WERI-Rb-1 (cell line): ENCODE measurements around the gene FRMD4A.

Experiments
- DNase-seq: peaks from one replicate; pipeline ENCODE4 v3.0.0-alpha.2; 2020
- H3K27ac ChIP-seq: fragments of 250-450 bp; sonication (Bioruptor Pico); 2 replicates; pipeline ENCODE4 v1.5.1; 2020; ENCODE audit warnings: mild to moderate bottlenecking, moderate library complexity
- H3K27me3 ChIP-seq: fragments of 250-450 bp; sonication (Bioruptor Pico); 2 replicates; pipeline ENCODE4 v1.5.1; 2021; ENCODE audit warnings: mild to moderate bottlenecking, low read depth, moderate library complexity; ENCODE audit not compliant: insufficient read depth, severe bottlenecking
- H3K36me3 ChIP-seq: fragments of 250-450 bp; sonication (Bioruptor Pico); 2 replicates; pipeline ENCODE4 v1.5.1; 2020; ENCODE audit warnings: mild to moderate bottlenecking, moderate library complexity
- H3K4me3 ChIP-seq: 2 replicates; pipeline ENCODE4 v1.5.1; 2011; ENCODE audit warnings: low read depth, mild to moderate bottlenecking, control low read depth, low read length
- H3K9me3 ChIP-seq: fragments of 250-450 bp; sonication (Bioruptor Pico); 2 replicates; pipeline ENCODE4 v1.5.1; 2021; ENCODE audit warnings: mild to moderate bottlenecking, moderate library complexity; ENCODE audit not compliant: severe bottlenecking
- TF ChIP-seq, protein P1 (sequence below): IDR thresholded peaks from 2 replicates; pipeline ENCODE4 v1.5.1; 2011; ENCODE audit warnings: low read depth, mild to moderate bottlenecking, control low read depth, inconsistent platforms, low read length

The FRMD4A gene

DNA sequence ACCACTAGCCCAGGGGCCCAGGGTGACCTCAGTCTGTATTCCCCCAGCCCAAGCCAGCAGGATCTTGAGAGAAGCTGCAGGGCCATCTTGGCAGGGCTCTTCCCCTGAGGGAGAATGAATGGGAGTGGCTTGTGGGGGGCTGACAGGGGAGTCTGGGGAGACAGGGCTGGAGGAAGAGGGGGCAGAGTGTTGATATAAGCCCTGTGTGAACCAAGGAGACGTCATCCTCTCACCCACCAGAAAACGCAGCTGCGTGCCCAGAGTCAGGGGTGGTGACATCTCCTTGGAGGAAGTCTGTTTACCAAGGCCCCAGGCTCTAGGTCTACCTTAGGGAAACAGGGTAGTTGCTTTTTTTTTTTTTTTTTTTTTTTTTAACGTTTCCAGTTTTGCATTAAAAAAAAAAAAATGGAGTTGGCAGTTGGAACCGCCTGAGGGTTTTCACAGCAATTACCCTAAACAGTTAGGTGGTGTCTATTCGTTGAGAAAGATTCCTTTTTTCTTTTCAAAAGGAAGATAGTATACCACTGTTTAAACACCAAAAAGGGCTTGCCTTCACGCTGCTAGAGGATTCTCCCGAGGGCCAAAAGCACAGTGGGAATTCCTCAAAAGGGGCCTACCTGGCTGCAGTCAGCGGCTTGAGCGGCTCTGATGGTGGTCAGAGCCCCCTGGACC is 630.1 kb downstream of the FRMD4A start:
- DNase-seq: no peak
- Histone ChIP-seq H3K9me3 (no peaks in the 10 kb centered on the region), H3K4me3 (no peak overlapping the region), H3K36me3 (no peaks in the 10 kb centered on the region), H3K27ac (no peak overlapping the region), H3K27me3 (no peaks in the 10 kb centered on the region)
- TF ChIP-seq, protein P1, sequence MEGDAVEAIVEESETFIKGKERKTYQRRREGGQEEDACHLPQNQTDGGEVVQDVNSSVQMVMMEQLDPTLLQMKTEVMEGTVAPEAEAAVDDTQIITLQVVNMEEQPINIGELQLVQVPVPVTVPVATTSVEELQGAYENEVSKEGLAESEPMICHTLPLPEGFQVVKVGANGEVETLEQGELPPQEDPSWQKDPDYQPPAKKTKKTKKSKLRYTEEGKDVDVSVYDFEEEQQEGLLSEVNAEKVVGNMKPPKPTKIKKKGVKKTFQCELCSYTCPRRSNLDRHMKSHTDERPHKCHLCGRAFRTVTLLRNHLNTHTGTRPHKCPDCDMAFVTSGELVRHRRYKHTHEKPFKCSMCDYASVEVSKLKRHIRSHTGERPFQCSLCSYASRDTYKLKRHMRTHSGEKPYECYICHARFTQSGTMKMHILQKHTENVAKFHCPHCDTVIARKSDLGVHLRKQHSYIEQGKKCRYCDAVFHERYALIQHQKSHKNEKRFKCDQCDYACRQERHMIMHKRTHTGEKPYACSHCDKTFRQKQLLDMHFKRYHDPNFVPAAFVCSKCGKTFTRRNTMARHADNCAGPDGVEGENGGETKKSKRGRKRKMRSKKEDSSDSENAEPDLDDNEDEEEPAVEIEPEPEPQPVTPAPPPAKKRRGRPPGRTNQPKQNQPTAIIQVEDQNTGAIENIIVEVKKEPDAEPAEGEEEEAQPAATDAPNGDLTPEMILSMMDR: no peak

DNA sequence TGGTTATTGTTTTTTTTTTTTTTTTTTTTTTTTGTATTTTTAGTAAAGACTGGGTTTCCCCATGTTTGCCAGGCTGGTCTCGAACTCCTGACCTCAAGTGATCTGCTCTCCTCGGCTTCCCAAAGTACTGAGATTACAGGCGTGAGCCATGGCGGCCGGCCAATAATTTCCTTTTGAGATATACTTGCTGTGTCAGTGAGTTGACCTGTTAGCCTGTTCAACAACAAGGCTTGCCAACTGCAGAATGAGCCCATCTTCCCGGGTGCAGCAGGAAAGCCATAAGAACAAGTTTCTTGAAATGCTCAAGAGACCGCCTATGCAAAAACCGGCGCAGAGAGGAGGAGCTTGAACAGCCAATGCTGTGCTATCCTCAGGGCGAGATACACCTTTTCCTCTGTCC is 631.5 kb downstream of the FRMD4A start:
- Histone ChIP-seq H3K27ac (no peak overlapping the region), H3K36me3 (no peaks in the 10 kb centered on the region), H3K27me3 (no peaks in the 10 kb centered on the region), H3K4me3 (no peak overlapping the region), H3K9me3 (no peaks in the 10 kb centered on the region)
- TF ChIP-seq, protein P1: no peak
- no peak for DNase-seq

DNA sequence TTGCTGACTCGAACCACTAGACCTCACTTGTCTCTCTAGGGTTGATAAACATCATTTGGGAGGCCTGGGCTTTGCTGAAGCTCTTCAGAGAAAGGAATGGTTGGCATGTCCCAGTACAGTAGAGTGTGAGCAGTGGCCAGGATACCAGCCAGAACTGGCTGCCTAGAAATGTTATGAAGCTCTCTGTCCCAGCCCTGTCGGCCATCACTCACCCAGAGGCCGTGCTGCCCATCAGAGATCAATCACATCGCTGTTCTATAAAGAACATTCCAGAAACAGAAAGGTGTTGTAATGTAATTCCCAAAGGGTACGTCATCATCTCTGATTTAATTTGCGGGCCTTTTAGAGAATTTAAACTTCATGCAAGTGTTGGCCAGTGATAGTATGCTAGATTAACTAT is 632.5 kb downstream of the FRMD4A start:
- H3K27ac ChIP-seq: no peak overlapping the region
- no peak for DNase-seq
- TF ChIP-seq, protein P1: no peak
- H3K36me3 ChIP-seq: no peaks in the 10 kb centered on the region
- H3K9me3 ChIP-seq: no peaks in the 10 kb centered on the region
- no peak overlapping the region for H3K4me3 ChIP-seq
- no peaks in the 10 kb centered on the region for H3K27me3 ChIP-seq

DNA sequence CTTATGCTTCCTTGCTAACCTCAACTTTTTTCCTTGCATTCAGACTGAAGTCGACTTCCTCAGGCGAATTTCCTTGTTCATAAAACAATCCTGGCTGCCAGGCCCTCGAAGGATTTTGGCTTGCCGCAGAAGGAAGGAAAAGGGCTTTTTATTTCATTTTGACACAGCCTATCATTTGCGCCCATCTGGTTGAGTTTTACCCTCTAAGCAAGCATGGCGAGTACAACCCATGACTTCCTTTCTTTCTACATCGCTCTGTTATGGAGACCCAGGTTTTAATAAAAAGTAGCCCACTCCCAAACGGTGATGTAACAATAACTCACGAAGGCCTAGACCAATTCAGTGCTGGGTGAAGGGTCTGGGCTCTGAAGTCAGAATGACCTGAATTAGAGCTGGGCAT is 634.7 kb downstream of the FRMD4A start:
- no peak for DNase-seq
- TF ChIP-seq, protein P1: no peak
- Histone ChIP-seq H3K4me3 (no peak overlapping the region), H3K36me3 (no peaks in the 10 kb centered on the region), H3K9me3 (no peaks in the 10 kb centered on the region), H3K27ac (no peak overlapping the region), H3K27me3 (no peaks in the 10 kb centered on the region)

DNA sequence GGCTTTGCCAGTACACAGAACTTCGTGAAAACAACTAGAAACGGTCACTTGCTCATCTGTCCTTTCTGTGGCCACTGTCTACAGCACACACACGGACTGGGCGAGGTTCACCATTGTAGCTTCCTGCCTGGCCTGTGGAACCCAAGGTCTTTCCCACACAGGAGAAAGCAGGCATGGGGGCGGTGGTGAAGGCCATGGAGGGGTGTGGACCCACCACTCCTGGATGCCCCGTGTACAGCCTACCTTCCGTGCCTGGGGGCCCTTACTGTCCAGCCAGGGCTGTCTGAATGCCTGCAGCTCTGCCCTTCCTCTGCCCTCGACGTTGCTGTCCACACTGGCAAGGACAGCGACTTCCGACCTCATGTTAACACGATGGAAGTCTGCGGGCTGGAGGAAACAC is 635.1 kb downstream of the FRMD4A start:
- Histone ChIP-seq H3K27me3 (no peaks in the 10 kb centered on the region), H3K9me3 (no peaks in the 10 kb centered on the region), H3K4me3 (no peak overlapping the region), H3K27ac (no peak overlapping the region), H3K36me3 (no peaks in the 10 kb centered on the region)
- no peak for DNase-seq
- TF ChIP-seq, protein P1: no peak
